CD4-positive, alpha-beta T cell (primary cell): ENCODE data around the gene TMOD4. TPM values are rescaled to one million over a fixed set of nuclear protein-coding genes. Genes with fewer than 3 reads are reported as not detected.
"Not testable (repeated sequence)": the region's sequence is repeated elsewhere in the genome, so short reads cannot be mapped to it uniquely, and the experiment has no call there.

Experiments
- ATAC-seq: fragments of 200-7000 bp; cut with Tn5 transposase; one replicate; pipeline ENCODE4 v1.10.0; 2022; ENCODE audit warnings: mild to moderate bottlenecking; ENCODE audit not compliant: poor library complexity
- CTCF ChIA-PET: fragments of 350-600 bp; sonication (Branson Sonifier 250); formaldehyde crosslinking; loops from one replicate; lab custom pipeline; 2021; ENCODE audit warnings: antibody characterized with exemption, inconsistent platforms; lab: Charles Lee
- POLR2A ChIA-PET: fragments of 350-600 bp; sonication (Branson Sonifier 250); formaldehyde crosslinking; loops from one replicate; lab custom pipeline; 2021; ENCODE audit warnings: antibody characterized with exemption, inconsistent platforms; lab: Charles Lee
- DNase-seq, 14 experiments: peaks; one replicate each; pipeline ENCODE4 v3.0.0-alpha.2; 2013 to 2020; ENCODE audit warnings: mixed read lengths in 2 of 14
- H3K27ac ChIP-seq, 2 donors: one replicate each; pipeline versions ENCODE4 v1.5.1 to v1.7.0; 2013; ENCODE audit warnings: low read length in 2 of 2, low read depth in 1 of 2, mild to moderate bottlenecking in 1 of 2
- H3K27me3 ChIP-seq, 2 experiments: 1 replicate in 1 of 2; 2 replicates in 1 of 2; pipeline versions ENCODE4 v1.6.1 to v1.7.0; 2013; ENCODE audit warnings: low read length in 2 of 2, control low read depth in 1 of 2, mild to moderate bottlenecking in 1 of 2, moderate library complexity in 1 of 2; ENCODE audit not compliant: insufficient read depth in 2 of 2, control insufficient read depth in 1 of 2
- H3K36me3 ChIP-seq: one replicate; pipeline ENCODE4 v1.6.1; 2013; ENCODE audit warnings: low read length, control low read depth; ENCODE audit not compliant: insufficient read depth
- H3K4me1 ChIP-seq: one replicate; pipeline ENCODE4 v1.6.1; 2013; ENCODE audit warnings: low read length, control low read depth; ENCODE audit not compliant: insufficient read depth
- H3K4me3 ChIP-seq: one replicate; pipeline ENCODE4 v1.5.1; 2013; ENCODE audit warnings: mild to moderate bottlenecking, low read length, moderate library complexity
- H3K9me3 ChIP-seq, 2 experiments: 1 replicate in 1 of 2; 2 replicates in 1 of 2; pipeline versions ENCODE4 v1.6.1 to v1.7.0; 2013; ENCODE audit warnings: low read length in 2 of 2, mild to moderate bottlenecking in 2 of 2, control low read depth in 1 of 2, moderate library complexity in 1 of 2; ENCODE audit not compliant: control insufficient read depth in 1 of 2, insufficient read depth in 1 of 2
- H3K27ac Mint-ChIP-seq: one replicate; pipeline ENCODE4 v1.8.0; 2020; ENCODE audit warnings: mixed read lengths
- H3K27me3 Mint-ChIP-seq: one replicate; pipeline ENCODE4 v1.8.0; 2021; ENCODE audit warnings: mixed read lengths
- H3K36me3 Mint-ChIP-seq: one replicate; pipeline ENCODE4 v1.8.0; 2021; ENCODE audit warnings: low read depth, mixed read lengths
- H3K4me1 Mint-ChIP-seq: one replicate; pipeline ENCODE4 v1.8.0; 2021; ENCODE audit warnings: low read depth, mixed read lengths
- H3K4me3 Mint-ChIP-seq: one replicate; pipeline ENCODE4 v1.8.0; 2020; ENCODE audit warnings: mild to moderate bottlenecking, mixed read lengths
- H3K9me3 Mint-ChIP-seq: one replicate; pipeline ENCODE4 v1.8.0; 2020; ENCODE audit warnings: mixed read lengths
- CTCF ChIP-seq: fragments of 200-600 bp; IDR thresholded peaks from one replicate; pipeline ENCODE4 v1.8.0; 2022; ENCODE audit warnings: antibody characterized with exemption, mild to moderate bottlenecking
- intact Hi-C, 2 experiments: fragments of 100-400 bp; cut with DNase I in 1 of 2; cut with micrococcal nuclease in 1 of 2; formaldehyde crosslinking; loops; one replicate each; pipeline versions ENCODE4 v1.15.1 to v1.9.0; 2023 to 2025; cut with DNase I, micrococcal nuclease
- total RNA-seq, 174 experiments: library from RNA in 2 of 174; stranded (reverse) in 2 of 174; gene quantifications; one replicate each; pipeline ENCODE4 v1.2.3 and lab custom pipeline; 2021 to 2026

Gene TMOD4
- total RNA-seq, 2 experiments from 2014 or later = 1.6 TPM; not detected in 1

GRCh38 chr1:151193304-151193703 lies 17.5 kb upstream of the TMOD4 start:
- intact Hi-C loops = loop anchor here in 1 of 2 experiments (10.0 kb wide), 1 partner anchor 151 kb away; the partner anchor contains the start of gene RFX5
- no peaks in the 10 kb centered on the region for H3K9me3 Mint-ChIP-seq
- Histone ChIP-seq H3K4me1 (peaks cover 34% of the 10 kb centered on the region), H3K36me3 (no peaks in the 10 kb centered on the region), H3K27ac (no peak overlapping the region), H3K4me3 (no peak overlapping the region), H3K27me3 (no peaks in the 10 kb centered on the region), H3K9me3 (no peaks in the 10 kb centered on the region)
- no peak for TF ChIP-seq CTCF
- no peak for ATAC-seq
- peaks cover 41% of the 10 kb centered on the region for H3K4me1 Mint-ChIP-seq
- H3K36me3 Mint-ChIP-seq = peaks cover 12% of the 10 kb centered on the region
- H3K27me3 Mint-ChIP-seq = peaks cover 4% of the 10 kb centered on the region
- POLR2A ChIA-PET = interaction anchor here (0.6 kb wide), 1 partner anchor 206 kb away, joined by 3 read pairs; no protein-coding TSS in a partner anchor
- no peak for DNase-seq
- H3K4me3 Mint-ChIP-seq = no peak overlapping the region
- CTCF ChIA-PET = interaction anchor here (0.7 kb wide), 1 partner anchor 59 kb away, joined by 4 read pairs; no protein-coding TSS in a partner anchor
- H3K27ac Mint-ChIP-seq = no peak overlapping the region

- Histone ChIP-seq H3K4me1 (peaks cover 30% of the 10 kb centered on the region), H3K27me3 (no peaks in the 10 kb centered on the region), H3K9me3 (no peaks in the 10 kb centered on the region), H3K27ac (no peak overlapping the region), H3K4me3 (no peak overlapping the region), H3K36me3 (peaks cover under 1% of the 10 kb centered on the region)
- Mint-ChIP-seq H3K4me1 (peaks cover 42% of the 10 kb centered on the region), H3K9me3 (no peaks in the 10 kb centered on the region), H3K27me3 (peaks cover 4% of the 10 kb centered on the region), H3K36me3 (peaks cover 13% of the 10 kb centered on the region), H3K27ac (no peak overlapping the region), H3K4me3 (no peak overlapping the region)
- no peak for TF ChIP-seq CTCF
- intact Hi-C loops = loop anchor here in 1 of 2 experiments (10.0 kb wide), 1 partner anchor 153 kb away; the partner anchor contains the start of gene RFX5
- DNase-seq = no peak
- ChIA-PET POLR2A (no interaction called here), CTCF (no interaction called here)
- no peak for ATAC-seq
These were observed 16.3 kb upstream of the TMOD4 start for GRCh38 chr1:151192047-151192446.

- Histone ChIP-seq H3K27me3 (no peaks in the 10 kb centered on the region), H3K4me3 (peak within 1 kb of the TSS; percentile 75), H3K27ac (peak within 1 kb of the TSS; percentile 58 to 73), H3K4me1 (peaks cover 24% of the 10 kb centered on the region), H3K36me3 (peaks cover 15% of the 10 kb centered on the region), H3K9me3 (no peaks in the 10 kb centered on the region)
- DNase-seq = peak; percentile 70 to 93 (median 81)
- Mint-ChIP-seq H3K9me3 (no peaks in the 10 kb centered on the region), H3K27me3 (no peaks in the 10 kb centered on the region), H3K27ac (peak within 1 kb of the TSS; percentile 90), H3K4me3 (peak within 1 kb of the TSS; percentile 97), H3K36me3 (peaks cover 31% of the 10 kb centered on the region), H3K4me1 (peaks cover 42% of the 10 kb centered on the region)
- CTCF ChIA-PET = interaction anchor here (1.0 to 1.6 kb wide), 5 partner anchors 11 to 151 kb away, joined by 3 to 6 read pairs (median 4); partner anchors contain the start of gene ZNF687
- peak; percentile 90 for ATAC-seq
- intact Hi-C loops = loop anchor here (1.0 to 10.0 kb wide), 3 partner anchors 8 to 155 kb away; partner anchors contain the start of genes PIP5K1A (in 1 of the 2) and RFX5 (in 1 of the 2)
- TF ChIP-seq CTCF = no peak
- POLR2A ChIA-PET = interaction anchor here (0.6 to 2.2 kb wide), 30 partner anchors 9 to 909 kb away, joined by 3 to 37 read pairs (median 4); partner anchors contain the start of genes GOLPH3L, LYSMD1, MRPL9 and PI4KB
These were observed 14.1 kb upstream of the TMOD4 start, which contains the start of gene VPS72 for GRCh38 chr1:151189637-151190445. Gene VPS72 (minus strand): TSS chr1:151190197. CDS start chr1:151190121, 76 bp downstream.

- CTCF ChIA-PET = interaction anchor here (1.4 kb wide), 1 partner anchor 152 kb away, joined by 4 read pairs; no protein-coding TSS in a partner anchor
- peak overlapping the region; percentile 75 for H3K4me3 ChIP-seq
- not testable (repeated sequence) for ATAC-seq
These were observed 12.9 kb upstream of the TMOD4 start for GRCh38 chr1:151188667-151189066.

More at GRCh38 chr1:151188667-151189066, 12.9 kb upstream of the TMOD4 start:
- H3K9me3 ChIP-seq, H3K27ac ChIP-seq, H3K9me3 Mint-ChIP-seq, intact Hi-C loops, DNase-seq, H3K27me3 ChIP-seq, H3K27me3 Mint-ChIP-seq: not testable (repeated sequence)
- peaks cover 24% of the 10 kb centered on the region for H3K4me1 ChIP-seq
- Mint-ChIP-seq H3K27ac (peak overlapping the region; percentile 90), H3K4me1 (peaks cover 42% of the 10 kb centered on the region), H3K36me3 (peaks cover 42% of the 10 kb centered on the region), H3K4me3 (peak overlapping the region; percentile 97)
- peaks cover 27% of the 10 kb centered on the region for H3K36me3 ChIP-seq
- POLR2A ChIA-PET = interaction anchor here (1.1 kb wide), 1 partner anchor 13 kb away, joined by 3 read pairs; no protein-coding TSS in a partner anchor
